PC-3 (cell line): ENCODE results near the gene NUDT16. TPM values are rescaled to one million over a fixed set of nuclear protein-coding genes. Genes with fewer than 3 reads are reported as not detected.

Experiments used
- ATAC-seq: fragments of 200-7000 bp; cut with Tn5 transposase; 2 replicates; pipeline ENCODE4 v1.9.1; 2020; ENCODE audit warnings: mild to moderate bottlenecking, moderate library complexity
- BruUV-seq: library from RNA; stranded (reverse); fragments of 400-500 nt; replicated peaks from 2 replicates; lab custom pipeline; 2021; lab: Mats Ljungman, UMichigan
- CTCF ChIA-PET: fragments of 300-600 bp; sonication (Branson Sonifier 250); formaldehyde crosslinking; loops from one replicate; lab custom pipeline; 2022; ENCODE audit warnings: antibody characterized with exemption; lab: Charles Lee
- POLR2A ChIA-PET: fragments of 300-600 bp; sonication (Branson Sonifier 250); formaldehyde crosslinking; loops from one replicate; lab custom pipeline; 2022; ENCODE audit warnings: antibody characterized with exemption; ENCODE audit not compliant: unreplicated experiment; lab: Charles Lee
- DNase-seq: peaks from one replicate; pipeline ENCODE4 v3.0.0-alpha.2; 2015
- H2AFZ ChIP-seq: fragments of 300-600 bp; sonication (generic); 2 replicates; pipeline ENCODE4 v1.6.0; 2016; ENCODE audit warnings: antibody characterized with exemption, low read length
- H3F3A ChIP-seq: fragments of 300-600 bp; sonication (generic); one replicate; pipeline ENCODE4 v1.6.0; 2017; ENCODE audit warnings: antibody characterized with exemption, low read length, control low read depth, mild to moderate bottlenecking; ENCODE audit not compliant: unreplicated experiment
- H3K27ac ChIP-seq: fragments of 300-600 bp; sonication (generic); 2 replicates; pipeline ENCODE4 v1.5.1; 2016; ENCODE audit warnings: mild to moderate bottlenecking, low read length
- H3K27me3 ChIP-seq: fragments of 300-600 bp; sonication (generic); 2 replicates; pipeline ENCODE4 v1.6.1; 2016; ENCODE audit warnings: low read length, mixed read lengths
- H3K36me3 ChIP-seq: fragments of 300-600 bp; sonication (generic); 2 replicates; pipeline ENCODE4 v1.6.1; 2016; ENCODE audit warnings: low read depth, mixed run types, low read length, mixed read lengths
- H3K4me1 ChIP-seq: fragments of 300-600 bp; sonication (generic); 2 replicates; pipeline ENCODE4 v1.5.1; 2016; ENCODE audit warnings: low read length; ENCODE audit not compliant: insufficient read depth
- H3K4me2 ChIP-seq: fragments of 300-600 bp; sonication (generic); 2 replicates; pipeline ENCODE4 v1.6.0; 2016; ENCODE audit warnings: low read length
- H3K4me3 ChIP-seq: fragments of 300-600 bp; sonication (generic); 2 replicates; pipeline ENCODE4 v1.5.1; 2016; ENCODE audit warnings: mild to moderate bottlenecking, low read length, mixed read lengths
- H3K79me2 ChIP-seq: fragments of 300-600 bp; sonication (generic); 2 replicates; pipeline ENCODE4 v1.6.1; 2017; ENCODE audit warnings: low read length, mixed read lengths
- H3K9ac ChIP-seq: fragments of 300-600 bp; sonication (generic); 2 replicates; pipeline ENCODE4 v1.6.0; 2016; ENCODE audit warnings: mild to moderate bottlenecking, low read length
- H3K9me2 ChIP-seq: fragments of 300-600 bp; sonication (generic); replicated peaks from 2 replicates; pipeline ENCODE4 v1.6.1; 2016; ENCODE audit warnings: mixed run types, low read length, mixed read lengths
- H3K9me3 ChIP-seq: fragments of 300-600 bp; sonication (generic); 2 replicates; pipeline ENCODE4 v1.6.1; 2016; ENCODE audit warnings: low read length, mixed read lengths
- H4K20me1 ChIP-seq: fragments of 300-600 bp; sonication (generic); 2 replicates; pipeline ENCODE4 v1.6.1; 2016; ENCODE audit warnings: low read length, mixed read lengths
- CTCF ChIP-seq: fragments of 300-600 bp; sonication (generic); conservative IDR thresholded peaks from 2 replicates; pipeline ENCODE4 v1.5.1; 2017; ENCODE audit warnings: antibody characterized with exemption, low read depth, mild to moderate bottlenecking, low read length
- EZH2 ChIP-seq: fragments of 300-600 bp; sonication (generic); IDR thresholded peaks from one replicate; pipeline ENCODE4 v1.6.1; 2017; ENCODE audit warnings: antibody characterized with exemption, mild to moderate bottlenecking, low read length; ENCODE audit not compliant: unreplicated experiment
- EZH2phosphoT487 ChIP-seq: fragments of 300-600 bp; sonication (generic); IDR thresholded peaks from 2 replicates; pipeline ENCODE4 v1.6.1; 2018; ENCODE audit warnings: mild to moderate bottlenecking, antibody characterized with exemption, low read length, borderline replicate concordance
- intact Hi-C: fragments of 100-400 bp; cut with micrococcal nuclease; formaldehyde crosslinking; loops from 2 replicates; pipeline ENCODE4 v1.9.0; 2023
- total RNA-seq: library from RNA; depleted of rRNA; stranded (reverse); fragments of >200 nt; gene quantifications from 2 replicates; pipeline ENCODE4 v1.2.3, GENCODE V29; 2014

Gene NUDT16
- total RNA-seq, 1 experiment from 2014 or later, result 7.9 TPM

- no peak overlapping the region for H3K4me2 ChIP-seq
- TF ChIP-seq EZH2 (no peak), EZH2phosphoT487 (no peak), CTCF (no peak)
- H3K79me2 ChIP-seq, result peaks cover 9% of the 10 kb centered on the region; the same call in 1 of the 2 replicates
- ATAC-seq (no peak), DNase-seq (no peak)
- CTCF ChIA-PET, result no interaction called here
- H3K36me3 ChIP-seq, result no peaks in the 10 kb centered on the region
- H3K9me2 ChIP-seq, result no peaks in the 10 kb centered on the region
- no peak overlapping the region for H3K9ac ChIP-seq
- BruUV-seq, result no TSS peak
- no peaks in the 10 kb centered on the region for H3K27me3 ChIP-seq
- H3K9me3 ChIP-seq, result no peaks in the 10 kb centered on the region
- H3K27ac ChIP-seq, result no peak overlapping the region
- H3F3A ChIP-seq, result no peaks in the 10 kb centered on the region
- no peak overlapping the region for H3K4me3 ChIP-seq
- POLR2A ChIA-PET, result no interaction called here
- H3K4me1 ChIP-seq, result peaks cover 6% of the 10 kb centered on the region; the same call in 1 of the 2 replicates
- no peak overlapping the region for H2AFZ ChIP-seq
- H4K20me1 ChIP-seq, result no peaks in the 10 kb centered on the region
- intact Hi-C loops, result loop anchor here (10.0 kb wide), 1 partner anchor 152 kb away; no protein-coding TSS in a partner anchor
These were observed 5.0 kb downstream of the NUDT16 start for GRCh38 chr3:131386429-131387165.

- intact Hi-C loops, result loop anchor here (10.0 kb wide), 1 partner anchor 153 kb away; no protein-coding TSS in a partner anchor
- Histone ChIP-seq H3K9me3 (no peaks in the 10 kb centered on the region), H3K27ac (no peak overlapping the region), H3K9me2 (no peaks in the 10 kb centered on the region), H3K36me3 (no peaks in the 10 kb centered on the region), H4K20me1 (no peaks in the 10 kb centered on the region), H3K4me1 (peaks cover under 1% of the 10 kb centered on the region; the same call in 1 of the 2 replicates), H3K79me2 (no peaks in the 10 kb centered on the region), H3K9ac (no peak overlapping the region), H3F3A (no peaks in the 10 kb centered on the region), H3K27me3 (no peaks in the 10 kb centered on the region), H3K4me2 (no peak overlapping the region), H2AFZ (no peak overlapping the region), H3K4me3 (no peak overlapping the region)
- TF ChIP-seq EZH2, result no peak
- no peak for TF ChIP-seq CTCF
- no peak for TF ChIP-seq EZH2phosphoT487
- peak; percentile 15 for ATAC-seq
- no peak for DNase-seq
- POLR2A ChIA-PET, result no interaction called here
- CTCF ChIA-PET, result no interaction called here
- BruUV-seq, result no TSS peak
These were observed 6.4 kb downstream of the NUDT16 start for GRCh38 chr3:131387796-131388489.

- H3K36me3 ChIP-seq, result no peaks in the 10 kb centered on the region
- H4K20me1 ChIP-seq, result no peaks in the 10 kb centered on the region
- no peaks in the 10 kb centered on the region for H3K27me3 ChIP-seq
- DNase-seq (peak; percentile 28), ATAC-seq (peak; percentile 69)
- no peaks in the 10 kb centered on the region for H3K9me3 ChIP-seq
- H3K4me3 ChIP-seq, result no peak overlapping the region
- H3K9me2 ChIP-seq, result no peaks in the 10 kb centered on the region
- no peaks in the 10 kb centered on the region for H3K4me1 ChIP-seq
- H3F3A ChIP-seq, result no peaks in the 10 kb centered on the region
- no peak overlapping the region for H3K27ac ChIP-seq
- H2AFZ ChIP-seq, result no peak overlapping the region
- BruUV-seq, result no TSS peak
- TF ChIP-seq CTCF, result no peak
- TF ChIP-seq EZH2, result no peak
- no peak for TF ChIP-seq EZH2phosphoT487
- intact Hi-C loops, result loop anchor here (10.0 kb wide), 1 partner anchor 154 kb away; no protein-coding TSS in a partner anchor
- H3K9ac ChIP-seq, result no peak overlapping the region
- CTCF ChIA-PET, result no interaction called here
- no peaks in the 10 kb centered on the region for H3K79me2 ChIP-seq
- POLR2A ChIA-PET, result no interaction called here
- no peak overlapping the region for H3K4me2 ChIP-seq
These were observed 6.9 kb downstream of the NUDT16 start for GRCh38 chr3:131388490-131388799.
